ENCODE measurements around the gene LYAR.

Gene LYAR

GRCh38 chr4:4315461-4316149, 25.7 kb upstream of the LYAR start:
- no peak for DNase-seq

GRCh38 chr4:4311193-4311592, 21.2 kb upstream of the LYAR start:
- no peak for DNase-seq

GRCh38 chr4:4308800-4309441, 19.0 kb upstream of the LYAR start:
- no peak for DNase-seq

GRCh38 chr4:4306920-4307319, 17.0 kb upstream of the LYAR start:
- DNase-seq: no peak

- DNase-seq: no peak
These were observed 12.5 kb upstream of the LYAR start for GRCh38 chr4:4302416-4302815.

- DNase-seq: no peak
These were observed 12.0 kb upstream of the LYAR start for GRCh38 chr4:4302001-4302400.

- DNase-seq: no peak
These were observed 9.1 kb upstream of the LYAR start for GRCh38 chr4:4299006-4299405.

GRCh38 chr4:4296283-4296846, 6.4 kb upstream of the LYAR start:
- DNase-seq: no peak

GRCh38 chr4:4293279-4293678, 3.3 kb upstream of the LYAR start:
- DNase-seq: no peak

GRCh38 chr4:4289597-4289940, 385 bp downstream of the LYAR start:
- DNase-seq: no peak

GRCh38 chr4:4289055-4289454, 899 bp downstream of the LYAR start:
- no peak for DNase-seq

- DNase-seq: no peak
These were observed 1.9 kb downstream of the LYAR start for GRCh38 chr4:4288098-4288497.

- no peak for DNase-seq
These were observed 4.9 kb downstream of the LYAR start for GRCh38 chr4:4284827-4285618.

- DNase-seq: no peak
These were observed 8.2 kb downstream of the LYAR start for GRCh38 chr4:4281787-4282186.

GRCh38 chr4:4277531-4277930, 12.4 kb downstream of the LYAR start:
- DNase-seq: no peak

- DNase-seq: no peak
These were observed 15.7 kb downstream of the LYAR start for GRCh38 chr4:4274226-4274625.

GRCh38 chr4:4271912-4272311, 18.0 kb downstream of the LYAR start:
- no peak for DNase-seq

GRCh38 chr4:4270529-4270928, 19.4 kb downstream of the LYAR start:
- DNase-seq: no peak

- DNase-seq: no peak
These were observed 20.1 kb downstream of the LYAR start for GRCh38 chr4:4269856-4270255.

- no peak for DNase-seq
These were observed 20.6 kb downstream of the LYAR start for GRCh38 chr4:4269331-4269731.

- no peak for DNase-seq
These were observed 21.2 kb downstream of the LYAR start for GRCh38 chr4:4268776-4269175.

GRCh38 chr4:4267981-4268380, 22.0 kb downstream of the LYAR start:
- DNase-seq: no peak

- DNase-seq: no peak
These were observed 29.7 kb downstream of the LYAR start for GRCh38 chr4:4260185-4260751.
